Activated CD8-positive, alpha-beta memory T cell treated with anti-CD3 and anti-CD28 coated beads for 1 hour (primary cell): ENCODE results near the gene SVEP1.
"Not testable (repeated sequence)": the region's sequence is repeated elsewhere in the genome, so short reads cannot be mapped to it uniquely, and the experiment has no call there.

ENCODE experiments used
- DNase-seq, 2 donors: peaks; one replicate each; pipeline ENCODE4 v3.0.0-alpha.2; 2020; ENCODE audit warnings: low read depth in 1 of 2; ENCODE audit errors: extremely low read depth in 1 of 2

Gene SVEP1

GRCh38 chr9:110579862-110580219, 300 bp upstream of the SVEP1 start:
- DNase-seq: no peak

GRCh38 chr9:110578575-110579033, 937 bp downstream of the SVEP1 start:
- DNase-seq: no peak

GRCh38 chr9:110575945-110576344, 3.6 kb downstream of the SVEP1 start:
- no peak for DNase-seq

- DNase-seq: no peak
Observed at GRCh38 chr9:110575169-110575568, 4.4 kb downstream of the SVEP1 start.

- DNase-seq: no peak
Observed at GRCh38 chr9:110573305-110573704, 6.2 kb downstream of the SVEP1 start.

GRCh38 chr9:110571801-110572483, 7.6 kb downstream of the SVEP1 start:
- no peak for DNase-seq

- DNase-seq: no peak
Observed at GRCh38 chr9:110566156-110566555, 13.4 kb downstream of the SVEP1 start.

- no peak for DNase-seq
Observed at GRCh38 chr9:110561826-110562225, 17.7 kb downstream of the SVEP1 start.

- DNase-seq: no peak
Observed at GRCh38 chr9:110559869-110560268, 19.7 kb downstream of the SVEP1 start.

- DNase-seq: no peak
Observed at GRCh38 chr9:110555551-110556331, 23.8 kb downstream of the SVEP1 start.

GRCh38 chr9:110546411-110546871, 33.1 kb downstream of the SVEP1 start:
- DNase-seq: no peak

GRCh38 chr9:110545705-110546104, 33.8 kb downstream of the SVEP1 start:
- DNase-seq: no peak

- DNase-seq: no peak
Observed at GRCh38 chr9:110543631-110544051, 35.9 kb downstream of the SVEP1 start.

- DNase-seq: no peak
Observed at GRCh38 chr9:110541950-110542349, 37.6 kb downstream of the SVEP1 start.

- no peak for DNase-seq
Observed at GRCh38 chr9:110538647-110539041, 40.9 kb downstream of the SVEP1 start.

- no peak for DNase-seq
Observed at GRCh38 chr9:110537841-110538646, 41.5 kb downstream of the SVEP1 start.

- no peak for DNase-seq
Observed at GRCh38 chr9:110536822-110537221, 42.7 kb downstream of the SVEP1 start.

- DNase-seq: not testable (repeated sequence)
Observed at GRCh38 chr9:110534162-110534561, 45.4 kb downstream of the SVEP1 start.

GRCh38 chr9:110532908-110533665, 46.5 kb downstream of the SVEP1 start:
- no peak for DNase-seq

- no peak for DNase-seq
Observed at GRCh38 chr9:110531776-110532175, 47.8 kb downstream of the SVEP1 start.

- DNase-seq: not testable (repeated sequence)
Observed at GRCh38 chr9:110531241-110531640, 48.3 kb downstream of the SVEP1 start.
